ENCODE results near the gene PDZD8.
"Not testable (repeated sequence)": the region's sequence is repeated elsewhere in the genome, so short reads cannot be mapped to it uniquely, and the experiment has no call there.

PDZD8 gene

DNA sequence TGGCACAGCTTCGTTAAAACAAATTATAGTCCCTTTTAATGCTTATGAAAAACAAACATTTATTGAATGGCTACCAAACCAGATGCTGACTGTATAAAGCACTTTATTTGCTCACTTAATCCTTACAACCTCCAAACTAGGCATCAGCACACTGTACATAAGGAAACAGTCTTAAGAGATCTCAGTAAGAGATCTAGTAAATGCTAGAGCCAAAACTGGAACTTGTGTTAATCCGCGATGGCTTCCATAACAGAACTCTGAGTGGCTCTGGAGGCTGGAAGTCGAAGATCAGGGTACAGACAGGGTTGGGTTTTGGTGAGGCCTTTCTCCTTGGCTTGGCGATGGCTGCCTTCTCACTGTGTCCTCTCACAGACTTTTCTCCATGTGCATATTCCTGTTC lies 27.0 kb downstream of the PDZD8 start:
- DNase-seq: no peak

DNA sequence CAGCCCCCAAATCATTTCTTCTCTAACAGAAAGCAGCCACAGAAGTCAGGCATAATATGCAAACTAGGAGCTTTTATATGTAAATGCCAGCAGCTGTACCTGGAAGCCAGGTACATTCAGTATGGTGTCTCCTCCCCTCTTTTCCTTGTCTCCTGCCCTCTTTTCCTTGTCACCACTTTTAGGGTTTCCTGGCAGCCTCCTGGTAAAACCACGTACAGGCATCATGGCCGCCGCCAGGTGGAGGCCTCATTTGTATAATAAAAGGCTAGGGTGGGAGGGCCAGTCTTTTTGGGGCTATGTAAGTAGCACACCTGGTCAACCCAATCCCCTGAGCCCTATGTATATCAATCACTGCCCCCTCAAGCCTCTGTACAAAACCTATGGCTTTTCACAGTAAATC lies 28.7 kb downstream of the PDZD8 start:
- no peak for DNase-seq

DNA sequence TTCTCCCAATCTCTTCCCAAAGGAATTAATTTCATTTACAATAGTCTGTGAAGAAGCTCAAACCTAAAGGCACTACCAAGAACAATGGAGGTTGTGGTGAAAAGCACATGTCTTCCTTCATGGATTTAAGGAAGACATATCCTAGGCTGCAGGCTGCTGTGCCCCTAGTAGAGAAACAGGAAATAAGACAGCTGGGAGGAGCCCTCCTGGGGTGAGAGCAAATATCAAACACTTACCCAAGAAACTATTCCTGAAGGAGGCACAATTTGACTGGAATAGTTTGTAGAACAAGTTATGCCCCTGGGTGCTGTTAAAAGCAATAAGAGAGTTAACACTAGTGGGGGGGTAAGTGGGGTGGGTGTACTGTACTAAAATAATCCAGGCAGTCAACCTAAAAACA lies 30.1 kb downstream of the PDZD8 start:
- no peak for DNase-seq

DNA sequence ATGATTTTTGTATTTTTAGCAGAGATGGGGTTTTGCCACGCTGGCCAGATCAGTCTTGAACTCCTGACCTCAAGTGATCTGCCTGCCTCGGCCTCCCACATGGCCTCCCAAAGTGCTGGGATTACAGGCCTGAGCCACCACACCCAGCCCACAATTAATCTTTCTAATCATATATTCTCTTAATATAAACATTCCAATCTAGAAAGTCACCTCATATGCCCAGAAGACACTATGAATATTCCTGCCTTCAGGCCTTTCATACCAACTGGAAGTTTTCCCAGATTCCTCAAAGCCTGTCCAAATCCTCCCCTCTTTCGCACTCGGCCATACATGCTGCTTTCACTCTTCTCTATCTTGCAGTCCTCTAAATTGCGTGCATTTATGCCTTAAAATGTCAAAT lies 32.6 kb downstream of the PDZD8 start:
- DNase-seq: no peak

DNA sequence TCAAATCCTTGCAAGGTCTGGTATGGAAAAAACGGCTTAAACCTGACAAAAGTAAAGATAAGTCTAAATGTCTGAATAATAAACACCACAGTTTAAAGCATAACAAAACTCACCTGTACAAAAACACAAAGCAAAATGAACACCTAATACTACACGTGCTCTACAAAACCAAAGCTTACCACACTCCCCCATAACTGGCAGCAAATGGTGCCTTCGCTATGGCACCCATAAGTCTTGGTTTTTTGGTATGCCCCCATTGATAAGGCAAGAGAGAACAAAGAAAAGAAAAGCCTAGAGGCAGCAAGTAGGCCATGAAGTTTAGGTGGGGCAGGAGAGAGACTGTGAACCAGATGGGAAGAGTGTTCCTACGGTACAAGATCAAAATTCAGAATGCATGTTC lies 34.2 kb downstream of the PDZD8 start:
- DNase-seq: no peak

DNA sequence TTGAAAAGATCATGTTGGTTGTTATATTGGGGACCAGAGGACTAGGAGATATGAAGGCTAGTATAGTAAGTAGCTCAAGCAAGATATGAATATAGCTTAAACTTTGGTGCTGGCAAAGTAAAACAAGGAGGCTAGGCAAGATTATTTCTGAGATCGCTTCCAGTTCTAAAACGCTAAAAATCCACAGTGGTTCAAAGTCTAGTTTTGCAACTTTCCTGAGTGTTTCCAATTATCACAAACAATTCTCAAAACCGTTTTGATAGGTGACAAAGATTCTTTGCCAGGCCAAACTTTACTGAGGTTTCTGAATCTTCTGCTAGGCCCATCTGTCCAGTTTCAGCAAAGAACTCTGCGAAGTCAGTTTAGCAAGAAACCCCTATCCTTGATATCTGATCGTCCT lies 35.3 kb downstream of the PDZD8 start:
- no peak for DNase-seq

DNA sequence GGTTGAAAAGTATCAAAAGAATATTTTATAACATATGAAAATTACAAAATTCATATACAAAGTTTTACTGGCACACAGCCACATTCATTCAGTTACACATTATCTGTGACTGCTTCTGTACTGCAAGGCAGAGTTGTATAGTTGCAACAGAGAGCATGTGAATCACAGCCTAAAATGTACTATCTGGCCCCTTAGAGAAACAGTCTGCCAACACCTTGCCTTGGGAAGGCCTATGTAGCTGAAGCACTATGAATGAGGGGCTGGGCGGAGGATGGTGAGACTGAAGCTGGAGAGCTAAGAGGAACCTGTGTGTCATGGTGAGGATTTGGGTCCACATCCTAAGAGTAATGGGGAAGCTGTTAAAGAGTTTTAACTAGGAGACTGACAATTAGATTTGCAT lies 35.7 kb downstream of the PDZD8 start:
- no peak for DNase-seq

DNA sequence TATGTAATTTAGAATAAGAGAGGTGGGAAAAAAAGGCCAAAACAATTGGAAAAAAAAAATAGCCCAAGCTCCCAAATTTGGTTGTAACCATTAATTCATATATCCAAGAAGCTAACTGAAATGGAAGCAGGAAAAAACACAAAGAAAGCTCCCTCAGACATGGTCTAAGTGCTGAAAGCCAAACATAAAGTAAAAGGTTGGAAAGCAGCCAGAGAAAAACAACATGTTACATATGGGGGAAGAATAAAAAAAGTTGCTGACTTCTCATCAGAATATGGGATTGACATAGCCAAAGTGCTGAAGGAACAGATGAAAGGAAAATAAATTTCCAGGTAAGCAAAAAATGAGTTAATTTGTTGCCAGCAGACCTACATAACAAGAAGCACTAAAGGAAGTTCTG lies 40.3 kb downstream of the PDZD8 start:
- DNase-seq: no peak

DNA sequence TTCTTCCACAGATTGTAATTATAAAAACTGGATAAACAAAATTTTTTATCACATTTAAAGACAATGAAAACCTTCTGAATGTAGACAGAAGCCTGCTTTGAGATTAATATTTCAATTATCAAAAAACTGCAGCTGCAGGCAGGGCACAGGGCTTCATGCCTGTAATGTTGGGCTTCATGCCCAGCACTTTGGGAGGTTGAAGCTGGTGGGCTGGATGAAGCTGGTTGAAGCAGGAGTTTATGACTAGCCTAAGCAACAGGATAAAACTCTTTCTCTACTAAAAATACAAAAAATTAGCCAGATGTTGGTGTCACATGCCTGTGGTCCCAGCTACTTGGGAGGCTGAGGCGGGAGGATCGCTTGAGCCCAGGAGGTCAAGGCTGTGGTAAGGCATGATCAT lies 41.2 kb downstream of the PDZD8 start:
- no peak for DNase-seq

DNA sequence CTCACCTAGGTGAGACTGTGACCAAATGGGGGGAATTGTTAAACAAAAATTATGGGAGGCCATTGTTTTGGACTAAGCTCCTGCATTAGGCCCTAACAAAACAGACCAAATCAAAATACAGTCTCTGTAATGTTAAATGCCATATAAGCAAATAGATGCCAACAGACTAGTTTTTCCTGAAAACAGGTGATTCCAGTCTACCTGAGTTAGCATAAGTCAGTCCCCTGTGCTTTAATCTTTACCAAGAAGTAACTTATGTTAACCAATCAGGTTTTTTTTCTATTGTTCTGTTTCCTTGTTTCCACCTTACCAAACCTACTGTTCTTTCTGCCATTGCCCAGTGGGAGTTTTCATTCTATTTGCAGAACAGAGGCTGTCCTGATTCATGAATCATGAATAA lies 48.0 kb downstream of the PDZD8 start:
- DNase-seq: no peak

DNA sequence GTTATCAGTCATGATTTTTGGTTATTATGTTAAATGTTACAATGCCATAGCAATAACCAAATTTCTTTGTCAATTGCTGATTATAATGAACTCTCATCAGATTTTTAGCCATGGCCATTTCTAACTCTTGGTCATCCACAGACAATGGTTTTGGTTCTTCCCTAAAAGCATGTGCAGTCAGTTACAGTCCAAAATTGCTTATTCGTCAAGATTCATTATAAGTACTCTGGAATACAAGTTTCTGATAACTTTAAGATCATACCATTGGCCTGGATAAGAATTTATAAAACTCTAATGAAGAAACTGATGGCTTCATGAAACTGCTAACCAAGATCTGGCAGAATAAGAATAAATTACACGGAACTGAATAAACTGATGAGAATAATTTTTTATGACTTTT lies 50.9 kb downstream of the PDZD8 start:
- no peak for DNase-seq

DNA sequence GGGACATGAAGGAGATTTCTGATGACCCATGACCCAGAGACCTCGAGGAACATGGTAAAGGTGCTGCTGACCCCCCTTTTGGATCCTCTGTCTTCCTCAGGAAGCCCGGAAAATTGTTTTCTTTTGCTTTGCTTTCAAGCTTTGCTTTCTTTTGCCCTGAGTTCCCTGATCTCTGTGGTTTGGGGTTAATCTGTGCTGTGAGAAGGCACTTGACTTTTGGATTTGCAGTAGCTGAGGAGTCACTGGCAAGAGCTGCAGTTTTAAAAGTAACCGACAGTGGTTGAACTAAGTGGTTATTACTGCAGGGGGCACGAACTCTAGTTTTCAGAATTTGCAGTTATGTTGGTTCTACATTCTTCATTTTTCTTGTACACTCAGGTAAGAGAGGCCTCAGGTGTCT lies 53.0 kb downstream of the PDZD8 start:
- DNase-seq: no peak

DNA sequence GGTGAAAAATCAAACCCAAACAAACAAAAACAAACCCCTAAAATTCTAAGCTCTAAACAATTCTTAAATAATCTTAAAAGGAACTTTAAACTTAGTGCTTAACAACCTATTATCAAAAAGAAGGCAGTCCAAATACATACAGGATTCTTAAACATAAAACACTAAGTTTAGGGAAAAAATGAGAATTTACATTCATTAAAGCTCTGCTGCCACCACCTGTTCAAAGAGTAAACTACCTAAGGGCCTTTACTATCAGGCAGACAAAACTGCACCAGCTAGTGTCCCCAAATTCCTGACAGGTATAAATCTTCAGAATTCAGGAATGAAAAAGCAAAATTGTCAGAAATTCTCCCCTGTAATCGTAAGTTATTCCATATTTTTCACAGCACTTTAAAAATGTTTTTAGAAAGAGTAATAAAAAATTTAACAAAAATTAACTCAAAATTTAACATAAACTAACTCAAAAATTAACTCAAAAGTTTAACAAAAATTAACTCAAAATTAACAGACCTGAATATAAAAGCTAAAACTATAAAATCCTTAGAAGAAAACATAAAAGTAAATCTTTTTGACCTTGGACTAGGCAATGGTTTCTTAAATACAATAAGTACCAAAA lies 55.1 kb downstream of the PDZD8 start:
- DNase-seq: no peak

DNA sequence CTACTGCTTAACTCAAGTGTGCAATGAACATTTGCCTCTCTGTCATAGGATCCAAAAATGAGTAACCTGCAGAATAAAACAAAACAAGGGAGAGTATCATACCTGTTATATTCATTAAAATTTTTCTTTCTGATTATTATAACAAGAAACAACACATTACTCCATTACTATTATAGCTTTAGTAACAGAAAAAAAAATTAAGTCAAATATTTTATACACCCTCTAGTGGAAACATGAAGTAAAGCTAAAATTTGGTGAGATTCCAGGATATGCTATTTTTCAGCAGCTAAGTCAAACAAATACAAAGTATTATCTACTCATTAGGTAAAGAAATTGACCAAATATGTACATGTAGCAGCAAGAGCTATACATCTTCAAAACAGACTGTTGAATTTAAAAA lies 56.3 kb downstream of the PDZD8 start:
- DNase-seq: no peak

DNA sequence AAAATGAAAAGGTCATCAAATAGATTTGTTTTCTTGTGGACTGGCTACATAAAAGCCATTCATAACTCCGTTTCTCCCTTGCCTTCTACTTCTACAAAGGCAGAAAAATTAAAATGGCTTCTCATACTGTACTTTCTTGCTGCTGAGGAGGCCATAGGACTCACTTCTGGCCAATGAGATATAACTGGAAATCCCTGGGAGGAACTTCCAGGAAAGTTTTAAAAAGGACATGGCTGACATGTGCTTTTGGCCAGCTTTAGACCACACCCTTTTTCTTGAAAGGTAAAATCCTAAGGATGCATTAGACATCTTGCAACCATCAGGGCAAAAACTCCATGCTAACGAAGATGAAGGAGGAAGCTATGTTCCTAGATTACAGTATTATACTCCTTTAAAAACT lies 58.5 kb downstream of the PDZD8 start:
- no peak for DNase-seq

DNA sequence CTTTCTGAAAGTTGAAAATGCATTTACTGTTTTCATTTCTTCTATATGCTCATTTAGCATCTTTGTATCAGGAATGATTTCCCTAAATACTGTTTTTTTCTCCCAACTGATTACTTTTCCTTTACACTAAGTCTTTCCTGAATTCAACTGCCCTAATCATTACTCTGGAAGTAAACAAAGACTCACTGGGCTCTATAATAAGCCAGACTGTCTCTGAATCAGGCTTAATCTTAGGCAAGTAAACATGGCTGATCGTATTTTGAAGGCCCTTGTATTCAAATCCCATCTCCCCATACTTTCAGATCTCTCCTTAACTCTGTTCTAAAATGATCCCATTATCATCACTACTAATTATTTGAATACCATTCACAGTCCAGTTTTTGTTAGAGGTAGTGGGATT lies 61.6 kb downstream of the PDZD8 start:
- no peak for DNase-seq

DNA sequence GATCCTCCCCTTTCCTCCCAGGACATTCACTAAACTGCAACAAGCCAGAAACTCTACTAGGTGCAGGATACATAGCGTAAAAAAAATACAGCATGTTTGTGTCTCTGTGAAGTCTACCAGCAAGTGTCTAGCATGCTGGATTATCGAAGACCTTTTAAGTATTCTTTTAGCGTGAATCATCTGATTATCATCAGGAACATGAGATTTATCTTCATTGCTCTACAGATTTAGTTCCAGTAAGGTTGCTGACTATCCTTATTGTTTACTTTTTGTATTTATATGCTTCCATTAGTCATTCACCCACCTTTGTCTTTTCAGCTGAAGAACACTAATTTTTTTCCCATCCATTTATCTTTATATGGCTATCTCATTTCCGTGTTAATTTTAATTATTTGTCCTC lies 62.8 kb downstream of the PDZD8 start:
- DNase-seq: no peak

DNA sequence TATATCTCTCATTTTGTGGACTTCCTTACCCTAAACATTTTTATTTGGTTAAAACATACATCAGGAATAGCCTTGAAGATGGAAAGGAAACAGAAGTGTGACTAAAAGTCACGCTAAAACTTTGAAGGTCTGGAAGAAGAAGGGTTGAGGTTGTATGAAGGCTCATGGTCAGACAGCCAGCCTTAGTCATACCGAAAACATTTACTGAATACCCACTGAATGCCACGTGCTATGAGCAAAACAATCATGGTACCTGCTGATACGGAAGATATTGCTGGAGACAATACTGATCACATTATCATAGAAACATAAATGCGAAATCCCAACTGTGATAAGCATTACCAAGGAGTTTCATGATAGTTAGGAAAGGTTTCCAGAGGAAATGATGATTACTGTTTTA lies 64.0 kb downstream of the PDZD8 start:
- DNase-seq: no peak

DNA sequence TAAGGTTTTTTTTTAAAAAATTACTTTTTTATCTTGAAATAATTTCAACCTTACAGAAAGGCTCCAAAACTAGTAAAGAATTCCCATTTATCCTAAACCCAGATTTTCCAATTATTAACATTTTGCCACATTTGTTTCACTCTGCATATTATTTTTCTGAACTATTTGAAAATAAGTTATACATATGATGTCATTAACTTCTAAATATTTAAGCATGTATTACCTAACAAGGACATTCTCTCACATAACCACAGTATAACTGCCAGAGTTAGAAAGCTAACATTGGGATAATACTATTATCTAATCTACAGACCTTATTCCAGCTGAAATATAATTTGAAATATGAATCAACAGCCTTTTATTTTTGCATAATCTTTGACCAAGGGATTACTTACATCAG lies 68.6 kb downstream of the PDZD8 start:
- DNase-seq: no peak

DNA sequence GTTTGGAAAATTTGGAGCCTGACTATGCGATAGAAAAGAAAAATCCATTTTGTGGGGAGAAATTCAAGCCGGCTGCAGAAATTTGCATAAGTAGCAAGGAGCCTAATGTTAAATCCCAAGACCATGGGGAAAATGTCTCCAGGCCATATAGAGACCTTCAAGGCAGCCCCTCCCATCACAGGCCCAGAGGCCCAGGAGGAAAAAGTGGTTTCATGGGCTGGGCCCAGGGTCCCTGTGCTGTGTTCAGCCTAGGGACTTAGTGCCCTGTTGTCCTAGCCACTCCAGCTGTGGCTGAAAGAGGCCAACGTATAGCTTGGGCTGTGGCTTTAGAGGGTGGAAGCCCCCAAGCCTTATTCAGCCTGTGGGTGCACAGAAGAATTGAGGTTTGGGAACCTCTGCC lies 71.8 kb downstream of the PDZD8 start:
- not testable (repeated sequence) for DNase-seq

DNA sequence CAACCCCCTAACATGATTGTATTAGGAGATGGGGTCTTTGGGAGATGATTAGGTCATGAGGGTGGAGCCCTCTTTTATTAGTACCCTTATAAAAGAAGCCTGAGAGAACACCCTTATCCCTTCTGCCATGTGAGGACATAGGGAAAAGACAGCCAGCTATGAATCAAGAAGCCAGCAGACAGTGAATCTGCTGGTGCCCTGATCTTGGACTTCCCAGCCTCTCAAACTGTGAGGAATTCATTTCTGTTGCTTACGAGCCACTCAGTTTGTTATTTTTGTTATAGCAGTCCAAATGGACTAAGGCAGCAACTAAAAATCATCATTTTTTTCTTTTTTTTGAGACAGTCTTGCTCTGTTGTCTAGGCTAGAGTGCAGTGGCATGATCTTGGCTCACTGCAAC lies 74.6 kb downstream of the PDZD8 start:
- DNase-seq: no peak

DNA sequence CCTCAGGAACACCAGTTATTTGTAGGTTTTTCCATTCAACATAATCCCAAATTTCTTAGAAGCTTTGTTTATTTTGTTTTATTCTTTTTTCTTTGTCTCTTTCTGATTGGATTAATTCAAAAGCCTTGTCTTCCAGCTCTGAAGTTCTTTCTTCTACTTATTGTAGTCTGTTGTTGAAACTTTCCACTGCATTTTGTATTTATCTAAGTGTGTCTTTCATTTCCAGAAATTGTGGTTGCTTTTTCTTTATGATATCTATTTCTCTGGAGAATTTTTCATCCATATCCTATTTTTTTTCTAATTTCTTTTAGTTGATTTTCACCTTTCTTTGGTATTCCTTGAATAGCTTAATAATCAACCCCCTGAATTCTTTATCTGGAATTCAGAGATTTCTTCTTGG lies 75.8 kb downstream of the PDZD8 start:
- DNase-seq: no peak

DNA sequence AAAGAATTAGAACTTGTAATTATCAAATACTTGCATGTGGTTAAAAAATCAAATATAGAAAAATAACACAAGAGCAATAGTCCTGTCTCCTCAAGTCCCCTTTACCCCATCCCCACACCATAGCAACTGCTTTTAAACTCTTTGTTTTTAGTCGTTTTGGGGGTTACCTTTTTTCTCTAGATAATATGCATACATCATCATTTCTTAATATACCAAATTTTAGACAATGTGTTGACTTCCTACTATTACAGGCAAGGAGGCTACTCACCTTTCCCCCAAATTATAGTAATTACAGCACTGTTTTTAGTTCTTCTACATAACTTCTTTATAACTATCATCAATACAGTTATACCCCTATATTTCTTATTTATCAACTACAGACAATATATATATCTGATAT lies 77.0 kb downstream of the PDZD8 start:
- no peak for DNase-seq

DNA sequence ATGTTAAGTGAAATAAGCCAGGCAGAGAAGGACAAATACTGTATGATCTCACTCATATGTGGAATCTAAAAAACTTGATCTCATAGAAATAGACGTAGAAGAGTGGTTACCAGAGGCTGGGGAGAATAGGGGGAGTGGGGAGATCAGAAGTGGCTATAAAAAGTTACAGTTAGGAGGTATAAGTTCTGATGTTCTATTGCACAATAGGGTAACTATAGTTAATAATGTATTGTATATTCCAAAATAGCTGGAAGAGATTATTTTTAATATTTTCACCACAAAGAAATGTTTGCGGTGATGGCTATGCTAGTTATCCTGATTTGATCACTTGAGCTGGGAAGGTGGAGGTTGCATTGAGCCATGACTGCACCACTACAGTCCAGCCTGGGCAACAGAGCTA lies 80.5 kb downstream of the PDZD8 start:
- DNase-seq: no peak

DNA sequence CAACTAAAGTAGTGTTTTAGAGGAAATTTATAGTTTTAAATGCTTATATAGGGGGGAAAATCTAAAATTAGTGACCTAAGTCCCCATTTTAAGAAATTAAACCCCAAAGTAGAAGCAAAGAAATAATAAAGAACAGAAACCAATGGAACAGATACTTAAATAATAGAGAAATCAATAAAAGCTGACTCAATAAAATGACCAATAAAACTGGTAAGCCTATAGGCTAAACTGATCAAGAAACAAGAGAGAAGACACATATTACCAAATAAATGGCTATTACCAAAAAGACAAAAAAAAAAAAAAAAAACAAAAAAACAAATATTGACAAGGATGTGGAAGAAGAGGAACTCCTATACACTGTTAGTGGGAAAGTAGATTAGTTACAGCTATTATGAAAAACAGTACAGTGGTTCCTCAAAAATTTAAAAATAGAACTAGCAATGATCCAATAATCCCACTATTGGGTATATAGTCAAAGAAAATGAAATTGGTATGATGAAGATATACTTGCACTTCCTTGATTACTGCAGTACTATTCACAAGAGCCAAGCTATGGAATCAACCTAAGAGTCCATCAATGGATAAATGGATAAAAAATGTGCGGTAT lies 81.1 kb downstream of the PDZD8 start:
- DNase-seq: no peak

DNA sequence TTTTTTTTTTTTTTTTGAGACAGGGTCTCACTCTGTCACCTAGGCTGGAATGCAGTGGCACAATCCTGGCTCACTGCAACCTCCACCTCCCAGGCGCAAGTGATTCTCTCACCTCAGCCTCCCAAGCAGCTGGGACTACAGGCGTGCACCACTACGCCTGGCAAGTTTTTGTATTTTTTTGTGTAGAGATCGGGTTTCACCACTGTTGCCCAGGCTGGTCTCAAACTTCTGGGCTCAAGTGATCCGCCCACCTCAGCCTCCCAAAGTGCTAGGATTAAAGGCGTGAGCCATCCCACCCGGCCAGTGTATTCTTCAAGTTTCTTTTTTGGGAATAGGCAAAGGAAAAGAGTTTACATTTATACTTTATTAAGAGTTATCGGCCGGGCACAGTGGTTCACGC lies 84.4 kb downstream of the PDZD8 start:
- DNase-seq: not testable (repeated sequence)

Data from NCI-H510A (cell line).